Body of pancreas (tissue), 4 donors: ENCODE data around the gene PDE4D.

Source experiments
- POLR2A ChIP-seq, 3 donors: fragments of 450-650 bp; IDR thresholded peaks; one replicate each; pipeline ENCODE4 v1.6.1; 2016; ENCODE audit warnings: antibody characterized with exemption in 3 of 3, mild to moderate bottlenecking in 2 of 3
- TF ChIP-seq, protein P1 (sequence below), 7 experiments: fragments of 450-650 bp in 4 of 7; fragments of 200-600 bp in 3 of 7; sonication (generic) in 3 of 7; IDR thresholded peaks; one replicate each; pipeline ENCODE4 v1.5.1; 2016 to 2019; ENCODE audit warnings: antibody characterized with exemption in 7 of 7

DNA sequence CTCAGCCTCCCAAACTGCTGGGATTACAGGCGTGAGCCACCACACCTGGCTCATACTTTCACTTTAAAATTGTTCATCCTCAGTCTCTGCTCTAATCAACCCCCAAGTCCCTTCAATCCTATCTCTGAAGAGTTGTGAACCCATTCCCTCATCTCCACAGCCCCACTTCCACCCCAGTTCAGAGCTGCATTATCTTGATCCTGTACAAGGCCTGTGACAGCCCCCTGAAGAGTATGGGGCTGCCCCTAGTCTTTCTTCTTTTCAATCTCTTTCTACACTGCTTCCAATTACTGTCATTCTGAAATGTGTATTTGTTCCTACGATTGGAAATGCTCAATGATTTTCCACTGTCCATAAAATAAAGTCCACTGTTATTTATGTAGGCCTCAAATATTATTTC is 722.4 kb downstream of the PDE4D start:
- TF ChIP-seq, protein P1, sequence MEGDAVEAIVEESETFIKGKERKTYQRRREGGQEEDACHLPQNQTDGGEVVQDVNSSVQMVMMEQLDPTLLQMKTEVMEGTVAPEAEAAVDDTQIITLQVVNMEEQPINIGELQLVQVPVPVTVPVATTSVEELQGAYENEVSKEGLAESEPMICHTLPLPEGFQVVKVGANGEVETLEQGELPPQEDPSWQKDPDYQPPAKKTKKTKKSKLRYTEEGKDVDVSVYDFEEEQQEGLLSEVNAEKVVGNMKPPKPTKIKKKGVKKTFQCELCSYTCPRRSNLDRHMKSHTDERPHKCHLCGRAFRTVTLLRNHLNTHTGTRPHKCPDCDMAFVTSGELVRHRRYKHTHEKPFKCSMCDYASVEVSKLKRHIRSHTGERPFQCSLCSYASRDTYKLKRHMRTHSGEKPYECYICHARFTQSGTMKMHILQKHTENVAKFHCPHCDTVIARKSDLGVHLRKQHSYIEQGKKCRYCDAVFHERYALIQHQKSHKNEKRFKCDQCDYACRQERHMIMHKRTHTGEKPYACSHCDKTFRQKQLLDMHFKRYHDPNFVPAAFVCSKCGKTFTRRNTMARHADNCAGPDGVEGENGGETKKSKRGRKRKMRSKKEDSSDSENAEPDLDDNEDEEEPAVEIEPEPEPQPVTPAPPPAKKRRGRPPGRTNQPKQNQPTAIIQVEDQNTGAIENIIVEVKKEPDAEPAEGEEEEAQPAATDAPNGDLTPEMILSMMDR (IDR thresholded peaks at IDR 0.05): no peak
- TF ChIP-seq POLR2A (IDR thresholded peaks at IDR 0.05): no peak
